Medulla oblongata (tissue), 1 donor: ENCODE measurements around the gene ESRRG.

ENCODE experiments used
- DNase-seq: peaks from one replicate; pipeline ENCODE4 v3.0.0-alpha.2; 2015; ENCODE audit errors: extremely low spot score

The ESRRG gene

DNA sequence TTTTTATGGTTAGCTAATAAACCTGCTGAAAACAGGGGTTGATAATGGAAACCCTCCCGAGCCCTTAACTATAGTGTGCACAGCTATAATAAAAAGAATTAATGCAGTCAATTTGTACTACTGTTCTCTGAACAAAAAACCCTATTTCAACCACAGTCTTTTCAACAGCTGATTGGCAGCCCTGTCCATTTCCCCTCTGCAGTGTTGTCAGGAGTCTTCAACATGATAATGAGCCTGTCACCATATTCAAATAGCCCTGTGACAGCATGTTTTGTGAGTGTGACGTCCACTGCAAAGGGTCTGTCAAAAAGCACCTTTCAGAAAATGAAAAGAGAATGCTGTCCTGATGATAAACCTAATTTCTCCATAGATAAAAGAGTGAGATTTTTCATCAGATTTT is 92.7 kb downstream of the ESRRG start:
- no peak for DNase-seq

- no peak for DNase-seq
These were observed 96.0 kb downstream of the ESRRG start for GRCh38 chr1:216627252-216627651.

DNA sequence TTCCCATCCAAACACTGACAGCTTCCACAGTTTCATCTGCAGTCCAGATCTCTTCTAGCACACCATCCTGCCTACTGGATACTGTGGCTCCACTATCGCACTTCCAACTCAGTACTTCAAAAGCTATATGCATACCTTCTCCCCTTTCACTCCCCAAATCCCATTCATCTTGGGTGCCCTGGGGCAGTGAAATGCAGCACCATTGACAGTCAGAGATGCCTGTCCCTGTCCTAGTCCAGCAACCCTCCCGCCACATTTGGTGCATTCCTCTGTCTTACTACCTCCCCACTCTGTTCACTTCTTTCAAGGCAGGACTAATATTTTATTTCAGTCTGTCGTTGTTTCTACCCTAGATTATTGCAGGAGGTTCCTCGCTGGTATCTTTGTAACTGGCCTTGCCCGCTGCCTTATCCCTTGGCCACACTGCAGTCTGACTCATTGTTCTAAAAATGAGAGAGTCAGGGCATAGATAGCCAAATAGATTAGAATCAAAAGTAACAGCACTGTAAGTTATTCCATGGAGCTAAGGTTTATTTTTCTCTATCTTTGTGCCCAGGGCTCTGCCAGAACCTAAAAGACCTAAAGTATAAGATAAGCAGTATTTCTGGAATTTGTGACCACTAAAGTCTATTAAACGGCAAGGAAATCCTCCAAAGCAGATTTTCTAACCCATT is 96.7 kb downstream of the ESRRG start:
- no peak for DNase-seq

GRCh38 chr1:216621536-216621935 is 101.7 kb downstream of the ESRRG start:
- no peak for DNase-seq

DNA sequence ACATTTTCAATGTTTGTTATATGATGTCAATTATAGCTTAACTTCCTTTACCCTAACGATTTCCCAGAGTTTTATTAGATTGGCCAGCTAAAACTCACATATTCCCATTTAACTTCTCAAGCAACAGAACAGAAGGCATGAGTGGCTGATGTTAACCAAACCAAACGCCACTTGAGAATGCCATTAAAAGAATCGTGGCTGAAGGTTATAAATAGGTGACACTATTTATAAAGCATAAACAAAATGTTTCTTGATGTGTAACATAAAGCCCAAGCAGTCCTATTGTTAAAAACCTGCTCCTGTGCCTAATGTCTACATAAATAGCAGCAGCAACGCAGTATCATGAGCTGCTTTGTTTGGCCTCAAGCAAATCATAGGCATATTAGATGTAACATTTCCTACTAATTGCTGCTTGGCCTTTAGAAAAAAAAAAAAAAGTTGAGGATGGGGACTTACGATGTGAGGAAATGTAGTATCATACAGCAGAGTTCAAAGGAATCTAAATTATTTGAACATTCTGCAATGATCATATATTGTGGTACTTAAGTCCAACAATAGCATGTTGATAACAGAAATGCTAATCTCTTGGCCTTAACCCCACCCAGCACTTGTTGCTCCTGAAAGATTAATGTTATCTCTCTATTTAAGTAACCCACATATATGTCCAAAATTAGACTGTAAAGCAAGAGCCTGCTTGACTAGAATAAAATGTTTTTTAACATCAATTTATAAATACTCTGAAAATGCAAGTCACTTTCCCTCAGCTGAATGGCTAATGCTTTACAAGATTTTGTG is 106.0 kb downstream of the ESRRG start:
- DNase-seq = no peak

- DNase-seq = no peak
These were observed 106.8 kb downstream of the ESRRG start for GRCh38 chr1:216616425-216616824.

DNA sequence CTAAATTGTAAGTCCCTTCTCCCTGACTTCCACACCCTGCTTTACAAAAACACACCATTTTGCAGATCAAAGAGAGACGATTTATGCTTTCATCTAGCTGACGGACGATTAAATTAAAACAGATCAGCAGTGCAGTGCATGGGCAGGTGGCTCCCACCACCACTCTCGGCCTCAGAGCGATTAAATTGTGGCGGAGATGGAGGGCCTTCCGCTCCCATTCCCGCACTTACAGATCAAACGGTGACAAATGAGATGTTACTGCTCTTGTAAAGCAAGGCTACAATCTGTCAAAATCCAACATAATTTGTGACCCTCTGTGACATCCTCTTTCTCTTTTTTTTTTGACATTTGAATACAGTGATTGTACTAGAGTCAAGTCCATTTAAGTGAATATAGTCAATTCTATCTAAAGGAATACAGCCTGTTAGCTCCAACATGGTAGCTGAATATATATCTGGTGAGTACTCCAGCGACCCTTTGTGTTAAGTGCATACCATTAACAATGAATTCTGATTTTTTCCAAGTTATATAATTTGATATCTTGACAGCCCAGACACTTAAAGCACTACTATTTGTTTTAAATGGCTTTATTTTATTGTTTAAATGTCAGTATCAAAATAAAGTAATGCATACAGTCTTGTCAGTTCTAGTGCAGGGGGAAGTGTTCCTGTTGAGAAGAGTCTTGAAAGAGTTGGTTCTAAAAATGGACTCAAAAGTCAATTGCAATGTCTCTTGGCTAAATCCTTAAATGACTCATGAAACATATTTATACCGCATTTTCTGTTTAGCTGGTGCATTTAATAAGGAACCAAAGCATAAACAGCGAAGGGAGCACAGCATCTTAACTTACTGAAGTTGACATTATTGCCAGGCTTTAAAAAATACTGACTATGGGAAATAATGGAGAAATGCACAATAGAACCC is 109.0 kb downstream of the ESRRG start:
- DNase-seq = no peak

GRCh38 chr1:216612291-216612690 is 110.9 kb downstream of the ESRRG start:
- DNase-seq = no peak

DNA sequence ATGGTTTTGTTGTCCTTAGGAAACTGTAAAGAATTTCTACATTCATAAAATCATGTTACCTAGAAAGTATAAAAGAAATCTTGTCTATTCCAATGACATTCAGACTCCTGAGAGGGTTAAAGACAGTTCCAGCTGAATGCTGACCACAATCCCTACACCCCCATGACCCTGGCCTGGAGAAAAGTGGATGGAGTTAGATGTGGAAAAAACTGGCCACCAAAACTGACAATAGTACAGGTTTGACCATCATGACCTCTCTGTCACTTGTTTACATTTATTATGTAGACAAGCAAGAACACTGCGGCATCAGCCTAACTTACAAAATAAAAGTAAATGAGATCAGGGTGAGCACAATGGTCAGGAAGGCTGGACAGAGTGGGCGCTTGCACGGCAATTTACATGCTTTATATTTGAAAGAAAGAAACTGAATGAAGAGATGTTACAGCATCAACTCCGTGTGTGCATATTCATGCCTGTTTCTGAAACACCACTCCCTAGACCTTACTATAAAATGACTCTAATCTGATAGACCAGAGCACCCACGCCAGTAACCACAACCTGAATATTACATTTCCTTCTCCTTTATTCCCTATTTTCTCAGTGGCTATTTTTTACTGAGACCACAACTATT is 116.0 kb downstream of the ESRRG start:
- DNase-seq = no peak

DNA sequence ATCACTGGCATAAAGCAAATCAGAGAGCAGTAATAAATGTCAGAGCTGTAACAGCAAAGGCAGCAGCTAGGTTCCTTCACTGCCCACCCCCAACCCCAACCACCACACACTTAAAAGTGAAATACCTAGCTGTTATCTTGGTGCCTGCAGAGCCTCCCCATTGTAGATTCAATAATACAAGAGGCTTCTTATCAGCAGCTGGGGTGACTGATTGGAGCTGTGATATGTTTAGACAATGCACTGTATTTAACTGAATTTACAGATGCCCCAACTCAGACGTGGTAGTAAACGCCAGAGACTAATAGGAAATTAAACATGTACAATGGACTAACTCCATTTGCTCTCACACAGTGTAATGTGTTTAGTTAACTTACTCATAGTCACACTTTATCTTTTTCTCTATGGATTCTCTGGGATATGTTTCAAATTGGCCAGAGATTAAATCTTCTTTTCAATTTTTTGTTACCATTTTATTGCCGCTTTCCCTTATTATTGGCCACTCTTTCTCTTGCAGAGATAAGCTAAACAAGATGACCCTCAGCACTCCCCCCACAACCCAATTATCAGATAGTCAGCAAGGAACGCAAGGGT is 117.1 kb downstream of the ESRRG start:
- no peak for DNase-seq

GRCh38 chr1:216604771-216605170 is 118.5 kb downstream of the ESRRG start:
- no peak for DNase-seq

DNA sequence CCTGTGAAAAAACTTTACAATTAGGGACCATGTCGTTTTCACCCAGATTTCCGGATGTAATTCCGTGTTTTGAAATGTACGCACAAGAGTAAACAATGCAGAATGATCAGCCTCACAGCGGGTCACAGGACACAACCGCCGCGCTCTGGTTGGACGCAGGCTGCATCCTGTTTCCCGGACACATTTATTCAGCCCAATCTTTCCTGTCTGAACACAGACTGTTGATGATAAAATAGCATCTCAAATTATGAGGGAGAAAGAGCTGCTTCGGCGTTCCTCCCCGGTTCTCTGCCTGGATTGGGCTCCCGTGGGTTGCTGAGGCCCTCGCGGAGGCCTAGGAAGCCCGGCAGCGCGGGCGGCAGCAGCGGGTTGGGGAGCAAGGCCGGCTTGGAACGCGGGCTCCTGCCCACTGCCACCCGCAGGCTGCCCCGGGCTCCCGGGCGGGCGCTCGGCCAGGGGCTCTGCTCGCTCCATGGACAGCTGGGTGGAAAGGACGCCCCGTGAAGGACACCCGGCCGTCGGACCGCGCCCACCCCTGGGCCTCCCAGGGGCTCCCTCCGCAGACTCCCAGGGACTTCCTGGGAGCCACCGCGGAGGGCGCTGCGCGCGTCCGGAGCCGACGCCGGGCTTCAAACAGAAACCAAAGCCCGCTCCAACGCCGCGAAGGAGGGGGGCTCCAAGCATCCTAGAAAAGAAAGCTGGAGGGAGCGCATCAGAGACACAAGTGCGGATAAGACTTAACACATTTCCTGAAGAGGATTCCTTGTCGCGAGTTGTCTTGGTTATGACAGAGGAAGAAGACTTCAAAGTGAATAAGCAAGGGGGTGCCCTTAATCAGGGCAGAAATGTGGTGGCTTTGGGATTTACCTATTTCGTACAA is 122.3 kb downstream of the ESRRG start:
- peak; percentile 90 for DNase-seq

GRCh38 chr1:216599851-216600250 is 123.4 kb downstream of the ESRRG start:
- DNase-seq = peak; percentile 16

DNA sequence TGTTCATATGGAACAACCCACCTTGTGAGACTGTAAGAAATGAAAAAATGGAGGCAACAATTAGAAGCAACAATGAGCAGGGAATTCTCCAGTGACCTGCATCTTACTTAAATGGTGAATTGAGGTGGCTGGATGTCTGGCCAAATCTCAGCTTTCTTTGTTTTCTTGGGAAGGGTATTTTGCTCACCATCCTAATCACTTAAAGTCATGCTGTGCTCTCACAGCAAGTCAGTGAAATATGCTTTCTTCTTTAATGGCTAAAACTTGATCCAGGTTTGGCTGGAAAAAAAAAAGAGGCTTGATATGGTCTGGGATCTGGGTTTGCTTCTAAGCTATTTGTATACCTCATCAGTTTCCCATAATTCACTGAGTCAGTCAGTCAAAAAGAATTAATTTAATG is 124.8 kb downstream of the ESRRG start:
- DNase-seq = no peak

GRCh38 chr1:216596281-216596862 is 126.9 kb downstream of the ESRRG start:
- DNase-seq = peak; percentile 23

DNA sequence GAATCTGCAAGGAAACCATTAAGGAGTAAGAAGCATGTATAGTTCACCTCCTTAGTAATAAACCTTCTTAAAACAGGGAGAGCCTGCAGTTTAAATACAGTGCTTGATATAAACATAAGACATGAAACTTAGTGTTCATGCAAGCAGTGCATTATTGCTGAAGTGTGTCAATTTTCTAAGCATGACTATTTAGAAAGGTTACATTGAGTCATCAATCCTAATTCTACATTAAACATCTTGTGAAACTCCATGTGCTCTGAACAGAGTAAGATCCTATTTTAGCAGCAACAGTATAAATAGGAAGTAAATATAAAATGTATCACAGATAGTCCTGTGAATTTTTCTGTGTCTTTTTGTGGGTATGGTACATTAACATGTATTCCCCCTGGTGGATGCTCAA is 135.5 kb downstream of the ESRRG start:
- DNase-seq = no peak

DNA sequence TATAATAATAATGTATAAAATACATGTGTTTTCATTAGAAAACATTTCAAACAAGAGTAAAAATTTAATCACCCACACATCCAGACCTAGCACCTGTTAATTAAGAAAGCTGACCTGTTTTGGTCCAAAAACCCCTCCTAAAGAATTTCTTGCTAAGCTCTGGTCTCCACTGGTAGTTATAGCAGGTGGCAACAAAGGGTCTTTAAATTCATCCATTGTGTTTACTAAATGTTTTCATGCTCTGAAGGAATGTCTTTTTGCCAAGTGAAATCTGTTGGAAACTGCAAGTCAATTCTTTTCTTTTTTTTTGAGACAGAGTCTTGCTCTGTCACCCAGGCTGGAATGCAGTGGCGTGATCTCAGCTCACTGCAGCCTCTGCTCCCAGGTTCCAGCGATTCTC is 141.1 kb downstream of the ESRRG start:
- no peak for DNase-seq

GRCh38 chr1:216580538-216581057 is 142.6 kb downstream of the ESRRG start:
- no peak for DNase-seq

DNA sequence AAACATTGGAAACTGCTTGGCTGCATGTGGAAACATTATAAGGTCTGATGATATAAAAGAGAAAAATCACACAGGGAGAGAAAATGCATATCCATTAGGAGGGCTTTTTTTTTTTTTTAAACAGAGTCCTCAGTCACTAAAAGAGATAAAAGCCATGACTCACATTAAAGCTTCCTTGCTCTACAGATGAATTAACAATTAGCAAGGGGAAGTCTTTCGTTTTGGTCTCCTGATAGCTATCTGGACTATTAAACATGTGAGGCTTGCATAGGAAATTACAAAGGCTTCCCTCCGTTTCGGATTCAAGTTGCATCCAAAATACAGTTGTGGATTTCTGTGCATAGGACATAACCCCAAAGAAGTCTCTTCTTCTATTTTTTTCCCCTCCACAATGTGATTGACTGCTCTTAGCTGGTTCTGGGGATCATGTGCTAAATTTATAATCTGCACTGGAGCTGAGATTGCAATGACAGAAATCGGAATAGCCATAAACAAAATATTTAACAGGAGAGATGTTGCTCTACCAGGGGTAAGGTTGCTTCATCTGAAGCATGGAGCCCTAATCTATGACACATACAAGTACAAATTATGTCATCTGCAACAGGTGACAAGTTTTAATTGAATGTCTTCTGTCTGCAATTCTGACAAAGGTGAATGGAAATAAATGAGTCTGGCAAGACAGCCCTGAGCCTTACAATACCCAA is 146.8 kb downstream of the ESRRG start:
- DNase-seq = no peak
